Measurements from ENCODE around the gene GOLGA6B. TPM values are rescaled to one million over a fixed set of nuclear protein-coding genes. Genes with fewer than 3 reads are reported as not detected.
A peak's percentile ranks its signal among the peaks of the same experiment; 100 is the strongest.
"Not testable (repeated sequence)": the region's sequence is repeated elsewhere in the genome, so short reads cannot be mapped to it uniquely, and the experiment has no call there.

Gene GOLGA6B

GRCh38 chr15:72706266-72706665, 51.8 kb downstream of the GOLGA6B start:
- H2BK15ac ChIP-seq (ENCODE audit: low read depth, poor library complexity, severe bottlenecking), result no peak overlapping the region
- H2BK12ac ChIP-seq (ENCODE audit: low read length in 2 of 2), result no peak overlapping the region
- H3K23ac ChIP-seq (ENCODE audit: low read length in 2 of 2), result no peak overlapping the region
- H3K14ac ChIP-seq (ENCODE audit: low read length in 2 of 2), result no peak overlapping the region
- H3K4me1 ChIP-seq (ENCODE audit: control insufficient read depth, insufficient read depth, low read depth, low read length), result no peaks in the 10 kb centered on the region
- no peak overlapping the region for H3K18ac ChIP-seq (ENCODE audit: low read depth in 1 of 2, low read length in 2 of 2)
- H2AFZ ChIP-seq (ENCODE audit: low read depth, low read length), result no peak overlapping the region
- H3K9me3 ChIP-seq (ENCODE audit: control insufficient read depth, low read length), result no peaks in the 10 kb centered on the region
- no peak overlapping the region for H3K9ac ChIP-seq (ENCODE audit: low read length)
- no peak overlapping the region for H2BK120ac ChIP-seq (ENCODE audit: low read depth, low read length)
- H4K91ac ChIP-seq (ENCODE audit: low read length), result no peak overlapping the region
- H3K27ac ChIP-seq (ENCODE audit: low read length, poor library complexity, severe bottlenecking), result no peak overlapping the region
- no peaks in the 10 kb centered on the region for H3K27me3 ChIP-seq (ENCODE audit: control insufficient read depth in 1 of 2, insufficient read depth in 1 of 2, low read length in 2 of 2)
- no peak overlapping the region for H3K4me3 ChIP-seq (ENCODE audit: insufficient read depth in 1 of 2, low read depth in 1 of 2, low read length in 2 of 2)
- DNase-seq, result peak; percentile 25
- no peak overlapping the region for H3K4me2 ChIP-seq (ENCODE audit: low read length, poor library complexity, severe bottlenecking)
- H3K79me1 ChIP-seq (replicated peaks; ENCODE audit: low read length, poor library complexity, severe bottlenecking), result peaks cover 18% of the 10 kb centered on the region
- 84% methylated on average over 6 of the region's 11 CpGs for WGBS
- H4K8ac ChIP-seq (ENCODE audit: low read length), result no peak overlapping the region
- peaks cover 0 to 11% of the 10 kb centered on the region in 2 experiments for H3K36me3 ChIP-seq (ENCODE audit: control insufficient read depth in 1 of 2, insufficient read depth in 2 of 2, low read depth in 1 of 2, low read length in 2 of 2)
- no peak overlapping the region for H2BK5ac ChIP-seq (ENCODE audit: low read depth, low read length, poor library complexity, severe bottlenecking)
- H3K4ac ChIP-seq (ENCODE audit: low read depth in 1 of 2, low read length in 2 of 2), result no peak overlapping the region
- H2AK5ac ChIP-seq (ENCODE audit: low read length, severe bottlenecking), result no peak overlapping the region

GRCh38 chr15:72708551-72709303, 54.2 kb downstream of the GOLGA6B start:
- not testable (repeated sequence) for H3K4me3 ChIP-seq (ENCODE audit: insufficient read depth in 1 of 2, low read depth in 1 of 2, low read length in 2 of 2); H3K4ac ChIP-seq (ENCODE audit: low read depth in 1 of 2, low read length in 2 of 2); H2AFZ ChIP-seq (ENCODE audit: low read depth, low read length); H3K14ac ChIP-seq (ENCODE audit: low read length in 2 of 2); H3K23ac ChIP-seq (ENCODE audit: low read length in 2 of 2); H3K27me3 ChIP-seq (ENCODE audit: control insufficient read depth in 1 of 2, insufficient read depth in 1 of 2, low read length in 2 of 2); H4K8ac ChIP-seq (ENCODE audit: low read length); DNase-seq; H2BK120ac ChIP-seq (ENCODE audit: low read depth, low read length); H3K27ac ChIP-seq (ENCODE audit: low read length, poor library complexity, severe bottlenecking); H3K4me2 ChIP-seq (ENCODE audit: low read length, poor library complexity, severe bottlenecking); H3K9me3 ChIP-seq (ENCODE audit: control insufficient read depth, low read length); H2BK5ac ChIP-seq (ENCODE audit: low read depth, low read length, poor library complexity, severe bottlenecking); H3K18ac ChIP-seq (ENCODE audit: low read depth in 1 of 2, low read length in 2 of 2); H3K9ac ChIP-seq (ENCODE audit: low read length); H2AK5ac ChIP-seq (ENCODE audit: low read length, severe bottlenecking); H4K91ac ChIP-seq (ENCODE audit: low read length); H2BK15ac ChIP-seq (ENCODE audit: low read depth, poor library complexity, severe bottlenecking); H2BK12ac ChIP-seq (ENCODE audit: low read length in 2 of 2); H3K4me1 ChIP-seq (ENCODE audit: control insufficient read depth, insufficient read depth, low read depth, low read length)
- Histone ChIP-seq H3K36me3 (ENCODE audit: control insufficient read depth in 1 of 2, insufficient read depth in 2 of 2, low read depth in 1 of 2, low read length in 2 of 2) (peaks cover 2 to 35% of the 10 kb centered on the region in 2 experiments), H3K79me1 (replicated peaks; ENCODE audit: low read length, poor library complexity, severe bottlenecking) (peaks cover 16% of the 10 kb centered on the region)
- 99% methylated on average over 8 of the region's 8 CpGs for WGBS

Small RNAs within 50 kb of the gene (small RNA-seq; reads per million reads assigned to genes)
- not detected for gene RN7SL853P (ENCODE audit: low read depth)
